Prostate gland (tissue), 2 donors: ENCODE measurements around the gene STX16. TPM values are rescaled to one million over a fixed set of nuclear protein-coding genes. Genes with fewer than 3 reads are reported as not detected.

ENCODE experiments used
- DNase-seq: peaks from one replicate; pipeline ENCODE4 v3.0.0-alpha.2; 2019; ENCODE audit warnings: low spot score
- H3K27ac ChIP-seq, 2 donors: fragments of 200-600 bp; sonication (generic); 2 replicates each; pipeline ENCODE4 v1.5.1; 2017 to 2019
- H3K27me3 ChIP-seq: fragments of 200-600 bp; sonication (generic); replicated peaks from 2 replicates; pipeline ENCODE4 v1.5.1; 2019; ENCODE audit not compliant: insufficient read depth
- H3K36me3 ChIP-seq, 2 donors: fragments of 200-600 bp; sonication (generic); 1 replicate in 1 of 2; 2 replicates in 1 of 2; pipeline versions ENCODE4 v1.5.1 to v1.8.1; 2017 to 2019
- H3K4me1 ChIP-seq: fragments of 200-600 bp; sonication (generic); replicated peaks from 2 replicates; pipeline ENCODE4 v1.5.1; 2019
- H3K4me3 ChIP-seq, 2 donors: fragments of 200-600 bp; sonication (generic); 2 replicates each; pipeline ENCODE4 v1.5.1; 2017 to 2019
- H3K9me3 ChIP-seq: fragments of 200-600 bp; sonication (generic); 2 replicates; pipeline ENCODE4 v1.5.1; 2017
- POLR2A ChIP-seq: fragments of 450-650 bp; IDR thresholded peaks from one replicate; pipeline ENCODE4 v1.6.1; 2016; ENCODE audit warnings: antibody characterized with exemption, mild to moderate bottlenecking
- POLR2AphosphoS5 ChIP-seq: sonication (generic); formaldehyde crosslinking; IDR thresholded peaks from one replicate; pipeline ENCODE4 v1.6.1; 2017; ENCODE audit warnings: antibody characterized with exemption
- WGBS: methylation state at CpG from one replicate; pipeline ENCODE4 v1.1.5; 2018; 5-methylcytosine and 5-hydroxymethylcytosine counted together
- intact Hi-C: fragments of 100-400 bp; cut with DNase I; formaldehyde crosslinking; loops from one replicate; pipeline ENCODE4 v1.14.2; 2022
- total RNA-seq, 2 donors: library from RNA; depleted of rRNA; stranded (reverse); fragments of >200 nt; gene quantifications; one replicate each; pipeline ENCODE4 v1.1.0, GENCODE V29; 2016
- TF ChIP-seq, protein P1 (sequence below), 4 experiments: fragments of 200-600 bp in 2 of 4; fragments of 450-650 bp in 2 of 4; sonication (generic) in 2 of 4; IDR thresholded peaks; 1 replicate in 3 of 4; 2 replicates in 1 of 4; pipeline ENCODE4 v1.5.1; 2016 to 2019; ENCODE audit warnings: antibody characterized with exemption in 4 of 4, mild to moderate bottlenecking in 2 of 4, moderate library complexity in 2 of 4

STX16 gene
- total RNA-seq, 2 donors from 2014 or later, result 34.3 to 115 TPM

DNA sequence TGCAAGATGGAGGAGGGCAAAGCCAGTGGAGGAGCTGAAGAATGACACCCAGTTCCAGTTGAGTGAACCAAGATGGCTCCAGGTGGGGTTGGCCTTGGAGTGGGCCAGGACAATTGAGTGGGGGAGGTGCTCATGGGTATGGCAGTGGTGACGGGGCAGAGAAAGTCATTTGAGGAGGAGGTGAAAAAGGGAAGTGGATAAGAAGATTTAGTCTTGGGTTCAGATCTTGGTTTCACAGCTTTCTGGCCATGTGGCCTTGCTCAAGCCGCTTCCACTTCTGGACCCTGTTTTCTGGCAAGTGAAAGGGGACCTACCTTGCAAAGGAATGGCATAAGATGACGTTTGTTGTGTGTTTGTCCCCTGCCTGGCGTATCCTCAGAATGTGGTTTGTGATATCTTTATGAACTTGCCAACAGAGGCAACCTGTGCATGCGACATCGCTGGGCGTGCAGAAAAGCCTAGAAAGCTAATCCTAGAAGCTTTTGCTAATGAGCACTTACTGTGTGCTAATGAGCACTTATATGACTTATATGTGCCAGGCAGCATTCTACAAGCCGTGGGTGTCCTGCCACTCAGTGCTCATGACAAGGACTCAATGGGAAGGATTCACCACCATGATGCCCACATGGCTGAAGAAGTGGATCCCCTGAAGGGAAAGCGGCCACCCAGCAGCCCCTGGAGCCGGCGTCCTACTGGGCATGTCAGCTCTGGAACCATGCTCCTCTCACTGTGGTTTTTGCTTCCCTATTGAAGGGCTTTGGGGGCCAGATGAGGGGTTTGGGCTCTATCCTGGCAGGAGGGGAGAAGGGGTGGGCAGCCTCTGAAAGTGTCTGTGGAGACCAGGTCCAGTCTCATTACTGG, 23.6 kb upstream of the STX16 start:
- TF ChIP-seq POLR2AphosphoS5 (no peak), POLR2A (no peak)
- TF ChIP-seq, protein P1, sequence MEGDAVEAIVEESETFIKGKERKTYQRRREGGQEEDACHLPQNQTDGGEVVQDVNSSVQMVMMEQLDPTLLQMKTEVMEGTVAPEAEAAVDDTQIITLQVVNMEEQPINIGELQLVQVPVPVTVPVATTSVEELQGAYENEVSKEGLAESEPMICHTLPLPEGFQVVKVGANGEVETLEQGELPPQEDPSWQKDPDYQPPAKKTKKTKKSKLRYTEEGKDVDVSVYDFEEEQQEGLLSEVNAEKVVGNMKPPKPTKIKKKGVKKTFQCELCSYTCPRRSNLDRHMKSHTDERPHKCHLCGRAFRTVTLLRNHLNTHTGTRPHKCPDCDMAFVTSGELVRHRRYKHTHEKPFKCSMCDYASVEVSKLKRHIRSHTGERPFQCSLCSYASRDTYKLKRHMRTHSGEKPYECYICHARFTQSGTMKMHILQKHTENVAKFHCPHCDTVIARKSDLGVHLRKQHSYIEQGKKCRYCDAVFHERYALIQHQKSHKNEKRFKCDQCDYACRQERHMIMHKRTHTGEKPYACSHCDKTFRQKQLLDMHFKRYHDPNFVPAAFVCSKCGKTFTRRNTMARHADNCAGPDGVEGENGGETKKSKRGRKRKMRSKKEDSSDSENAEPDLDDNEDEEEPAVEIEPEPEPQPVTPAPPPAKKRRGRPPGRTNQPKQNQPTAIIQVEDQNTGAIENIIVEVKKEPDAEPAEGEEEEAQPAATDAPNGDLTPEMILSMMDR (IDR thresholded peaks at IDR 0.05), result no peak
- intact Hi-C loops, result no loop called here
- no peaks in the 10 kb centered on the region for H3K27me3 ChIP-seq
- 96% methylated on average over 11 of the region's 11 CpGs for WGBS
- no peaks in the 10 kb centered on the region for H3K36me3 ChIP-seq
- H3K27ac ChIP-seq, result no peak overlapping the region
- no peak overlapping the region for H3K4me3 ChIP-seq
- H3K9me3 ChIP-seq, result no peaks in the 10 kb centered on the region
- no peak for DNase-seq
- no peaks in the 10 kb centered on the region for H3K4me1 ChIP-seq

DNA sequence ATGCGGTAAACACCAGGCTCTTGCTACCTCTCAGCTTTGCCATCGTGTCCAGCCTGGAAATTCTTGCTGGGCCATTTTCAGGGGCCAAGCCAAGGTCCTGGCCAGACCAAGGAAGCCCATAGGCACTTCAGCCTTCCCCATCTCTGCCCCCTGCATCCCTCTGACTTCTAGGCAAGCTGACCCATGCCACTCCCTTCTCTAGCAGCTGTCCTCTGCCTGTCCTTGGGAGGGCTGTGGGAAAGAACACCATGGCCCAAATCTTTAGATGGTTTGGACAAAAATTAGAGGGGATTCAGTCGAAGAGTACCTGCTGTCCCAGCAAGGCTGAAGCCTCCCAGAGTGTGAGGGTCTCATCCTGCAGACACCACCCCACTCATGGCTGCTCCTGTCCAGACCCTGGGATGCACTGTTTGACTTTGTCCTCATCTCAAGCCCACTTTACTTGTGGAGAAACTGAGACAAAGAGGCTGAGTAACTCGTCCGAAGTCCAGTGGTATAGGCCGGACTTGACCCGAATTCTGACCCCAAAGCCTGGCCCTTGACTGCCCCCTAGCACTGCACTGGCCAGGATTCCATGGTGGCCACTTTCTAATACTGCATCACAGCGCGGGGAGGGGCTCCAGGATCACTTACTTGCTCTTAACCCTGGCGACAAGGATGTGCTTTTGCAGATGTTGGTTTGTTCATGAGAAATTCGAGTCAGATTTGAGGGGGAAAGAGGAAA, 22.4 kb upstream of the STX16 start:
- Histone ChIP-seq H3K4me1 (no peaks in the 10 kb centered on the region), H3K4me3 (no peak overlapping the region), H3K9me3 (no peaks in the 10 kb centered on the region), H3K27ac (no peak overlapping the region), H3K27me3 (no peaks in the 10 kb centered on the region), H3K36me3 (no peaks in the 10 kb centered on the region)
- 80% methylated on average over 11 of the region's 11 CpGs for WGBS
- intact Hi-C loops, result no loop called here
- no peak for DNase-seq
- no peak for TF ChIP-seq POLR2A
- TF ChIP-seq, protein P1 (IDR thresholded peaks at IDR 0.05), result no peak
- no peak for TF ChIP-seq POLR2AphosphoS5

DNA sequence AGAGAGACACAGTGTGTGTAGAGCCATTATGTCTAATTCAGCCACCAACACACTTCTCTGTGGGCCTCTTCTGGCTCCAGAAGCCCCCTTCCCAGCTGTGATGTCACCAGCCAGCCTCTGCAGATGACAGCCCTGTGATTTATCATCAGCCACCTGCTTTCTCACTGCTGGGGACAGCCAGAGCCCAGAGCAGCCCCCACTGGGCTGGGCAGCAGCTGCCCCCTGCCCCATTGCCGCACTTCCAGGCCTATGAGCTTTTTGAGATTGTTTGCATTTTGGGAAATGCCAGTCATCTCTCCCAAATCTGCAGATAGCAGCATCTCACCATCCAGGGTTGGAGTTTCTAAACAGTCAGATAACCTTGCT, 21.9 kb upstream of the STX16 start:
- Histone ChIP-seq H3K27me3 (no peaks in the 10 kb centered on the region), H3K4me3 (no peak overlapping the region), H3K27ac (no peak overlapping the region), H3K36me3 (no peaks in the 10 kb centered on the region), H3K9me3 (no peaks in the 10 kb centered on the region), H3K4me1 (no peaks in the 10 kb centered on the region)
- TF ChIP-seq POLR2A, result no peak
- TF ChIP-seq POLR2AphosphoS5, result no peak
- TF ChIP-seq, protein P1 (IDR thresholded peaks at IDR 0.05), result no peak
- WGBS, result 91% methylated on average over 1 of the region's 1 CpG
- no peak for DNase-seq
- intact Hi-C loops, result no loop called here

DNA sequence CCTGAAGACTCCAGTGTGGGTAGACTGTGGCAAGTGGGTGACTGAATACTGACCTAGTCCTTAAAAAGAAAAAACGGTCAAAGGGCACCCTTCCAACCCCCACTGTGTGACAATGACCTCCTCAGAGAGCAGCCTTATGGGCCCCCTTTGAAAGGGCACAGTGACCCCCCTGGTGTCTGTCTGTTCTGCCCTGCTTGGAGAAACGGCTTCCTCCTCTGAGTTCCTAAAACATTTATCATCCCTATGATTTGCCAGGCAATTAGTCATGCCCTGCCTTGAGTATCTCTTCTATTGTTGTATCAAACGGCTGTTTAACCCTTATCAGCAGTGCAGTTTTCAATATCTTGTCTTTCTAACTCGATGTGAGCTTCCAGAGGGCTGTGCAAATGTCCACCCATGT, 21.0 kb upstream of the STX16 start:
- Histone ChIP-seq H3K4me1 (no peaks in the 10 kb centered on the region), H3K27ac (no peak overlapping the region), H3K4me3 (no peak overlapping the region), H3K36me3 (no peaks in the 10 kb centered on the region), H3K27me3 (no peaks in the 10 kb centered on the region), H3K9me3 (no peaks in the 10 kb centered on the region)
- no peak for DNase-seq
- 42% methylated on average over 4 of the region's 4 CpGs for WGBS
- TF ChIP-seq, protein P1 (IDR thresholded peaks at IDR 0.05), result no peak
- TF ChIP-seq POLR2AphosphoS5, result no peak
- TF ChIP-seq POLR2A, result no peak
- intact Hi-C loops, result no loop called here
